Measurements from ENCODE around the gene PI4KA.
"Not testable (repeated sequence)": the region's sequence is repeated elsewhere in the genome, so short reads cannot be mapped to it uniquely, and the experiment has no call there.

Gene PI4KA

DNA sequence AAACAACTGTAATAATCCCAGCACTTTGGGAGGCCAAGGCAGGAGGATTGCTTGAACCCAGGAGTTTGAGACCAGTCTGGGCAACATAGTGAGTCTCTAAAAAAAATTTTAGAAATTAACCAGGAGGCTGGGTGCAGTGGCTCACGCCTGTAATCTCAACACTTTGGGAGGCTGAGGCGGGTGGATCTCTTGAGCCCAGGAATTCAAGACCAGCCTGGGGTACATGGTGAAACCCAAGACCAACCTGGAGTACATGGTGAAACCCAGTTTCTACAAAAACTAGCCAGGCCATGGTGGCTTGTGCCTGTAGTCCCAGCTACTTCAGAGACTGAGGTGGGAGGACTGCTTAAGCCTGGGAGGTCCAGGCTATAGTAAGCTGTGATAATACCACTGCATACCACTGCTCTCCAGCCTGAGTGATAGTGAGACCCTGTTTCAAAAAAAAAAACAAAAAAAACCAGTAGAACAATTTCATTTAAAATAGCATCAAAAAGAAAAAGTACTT, 11.2 kb downstream of the PI4KA start:
- no peak for DNase-seq (ENCODE audit: low spot score)

DNA sequence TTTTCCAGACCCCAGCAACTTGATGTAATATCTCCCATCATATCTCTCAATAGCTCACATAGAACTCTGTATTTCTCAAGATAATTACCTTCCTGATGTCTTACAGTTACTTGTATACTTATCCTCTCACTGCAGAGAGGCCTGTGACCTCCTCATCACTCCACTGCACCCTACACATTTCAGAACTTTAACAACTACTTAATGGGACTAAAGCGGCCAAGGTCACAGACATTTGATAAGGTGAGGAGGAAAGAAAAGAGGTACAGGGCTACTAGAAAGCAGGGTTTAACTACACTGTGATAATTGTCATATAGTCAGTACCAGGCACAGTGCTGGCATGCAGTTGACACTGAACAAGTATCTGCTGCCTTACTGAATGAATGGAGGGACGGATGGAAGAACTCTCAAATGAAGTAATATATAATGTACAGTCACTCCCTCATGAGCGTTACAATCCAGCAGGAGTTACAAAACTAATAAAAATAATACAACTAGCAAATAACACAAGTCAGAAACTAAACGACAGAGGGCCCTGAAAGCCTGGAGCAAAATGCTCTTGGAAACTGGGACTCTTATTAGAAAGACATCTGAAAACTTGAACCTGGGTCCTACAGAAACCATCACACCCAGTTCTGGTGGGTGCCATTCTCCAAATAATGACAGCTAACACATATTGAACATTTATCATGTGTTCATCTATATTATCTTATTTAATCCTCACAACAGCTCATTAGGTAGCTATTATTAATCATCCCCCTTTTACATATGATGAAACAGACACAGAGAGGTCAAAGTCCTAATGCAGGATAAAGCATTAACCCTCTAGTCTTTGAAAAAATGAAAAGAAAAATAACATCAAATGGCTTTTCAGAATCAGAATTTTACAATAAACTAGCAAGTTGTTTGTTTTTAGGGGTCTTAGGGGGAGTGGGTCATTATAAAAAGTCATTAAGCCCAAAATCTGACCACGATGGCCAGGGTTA, 14.3 kb downstream of the PI4KA start:
- no peak for DNase-seq (ENCODE audit: low spot score)

DNA sequence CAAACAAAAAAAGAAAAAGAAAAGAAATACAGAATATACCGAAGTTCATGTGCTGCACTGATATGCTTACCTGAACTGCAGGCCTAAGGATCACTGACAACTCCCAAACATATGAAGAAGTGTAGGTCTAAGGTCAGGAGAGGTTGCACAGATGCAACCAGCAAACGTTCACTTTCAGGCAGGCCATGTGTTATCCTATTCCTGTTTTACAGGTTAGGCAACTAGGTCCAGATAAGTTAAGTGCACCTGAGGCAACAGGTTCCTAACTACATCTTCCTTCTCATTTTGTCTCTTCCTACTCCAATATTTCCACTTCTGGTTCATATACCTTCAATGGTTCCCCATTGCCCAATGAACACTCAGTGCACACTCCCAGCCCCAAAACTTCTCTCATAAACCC, 15.1 kb downstream of the PI4KA start:
- no peak for DNase-seq (ENCODE audit: low spot score)

DNA sequence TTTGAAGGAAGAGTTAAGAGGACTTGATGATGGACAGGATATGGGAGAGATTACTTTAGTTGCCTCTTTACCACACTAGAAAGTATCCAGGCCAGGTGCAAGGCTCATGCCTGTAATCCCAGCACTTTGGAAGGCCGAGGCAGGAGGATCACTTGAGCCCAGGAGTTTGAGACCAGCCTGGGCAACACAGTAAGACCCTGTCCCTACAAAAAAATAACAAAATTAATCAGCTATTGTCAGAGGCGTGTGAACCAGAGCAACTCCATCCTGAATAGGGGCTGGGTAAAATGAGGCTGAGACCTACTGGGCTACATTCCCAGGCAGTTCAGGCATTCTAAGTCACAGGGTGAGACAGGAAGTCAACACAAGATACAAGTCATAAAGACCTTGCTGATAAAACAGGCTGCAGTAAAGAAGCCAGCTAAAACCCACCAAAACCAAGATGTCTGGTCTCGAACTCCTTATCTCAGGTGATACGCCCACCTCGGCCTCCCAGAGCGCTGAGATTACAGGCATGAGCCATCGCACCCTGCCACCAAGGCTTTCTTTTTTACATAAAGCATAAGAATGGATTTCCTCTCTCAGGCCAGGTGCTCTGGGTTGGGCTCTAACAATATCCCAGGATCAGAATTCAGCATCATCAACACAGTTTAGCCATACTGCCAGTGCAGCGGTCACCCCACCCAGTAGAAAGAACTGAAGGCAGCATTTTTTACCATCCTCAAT, 17.8 kb downstream of the PI4KA start:
- no peak for DNase-seq (ENCODE audit: low spot score)

DNA sequence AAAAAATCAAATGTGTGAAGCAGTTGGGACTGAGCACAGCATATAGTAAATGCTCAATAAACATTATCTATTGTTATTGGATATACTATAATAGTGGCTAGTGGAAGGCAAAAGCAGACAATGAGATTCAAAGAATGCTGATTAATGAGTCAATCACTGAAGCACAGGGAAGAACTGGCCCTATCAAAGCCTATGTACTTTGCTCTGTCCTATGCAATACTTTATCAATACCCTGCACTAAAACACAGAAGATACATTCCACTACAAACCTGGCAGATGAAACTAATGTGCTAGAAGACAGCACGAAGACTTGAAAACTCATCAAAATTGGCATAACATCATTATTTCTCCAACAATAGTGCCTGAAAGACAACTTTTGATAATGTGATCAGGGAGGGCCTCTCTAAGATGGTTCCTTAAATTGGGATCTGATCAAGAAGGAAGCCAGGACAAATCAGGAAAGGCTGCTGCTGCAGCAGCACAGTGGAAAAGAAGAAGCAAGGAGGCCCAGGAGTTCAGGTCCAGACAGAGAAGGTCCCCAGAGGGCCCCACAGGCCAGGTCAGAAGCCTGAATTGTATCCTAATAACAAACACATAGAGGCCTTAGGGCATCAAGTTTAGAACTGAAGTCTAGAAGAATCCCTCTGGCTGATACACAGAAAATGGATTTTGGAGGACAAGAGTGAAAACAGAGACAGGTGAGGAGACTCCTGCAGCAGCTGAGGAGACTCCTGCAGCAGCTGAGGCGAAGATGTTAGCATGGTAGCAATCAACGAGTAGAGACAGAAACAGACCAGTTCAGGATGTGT, 18.6 kb downstream of the PI4KA start:
- DNase-seq (ENCODE audit: low spot score): no peak

DNA sequence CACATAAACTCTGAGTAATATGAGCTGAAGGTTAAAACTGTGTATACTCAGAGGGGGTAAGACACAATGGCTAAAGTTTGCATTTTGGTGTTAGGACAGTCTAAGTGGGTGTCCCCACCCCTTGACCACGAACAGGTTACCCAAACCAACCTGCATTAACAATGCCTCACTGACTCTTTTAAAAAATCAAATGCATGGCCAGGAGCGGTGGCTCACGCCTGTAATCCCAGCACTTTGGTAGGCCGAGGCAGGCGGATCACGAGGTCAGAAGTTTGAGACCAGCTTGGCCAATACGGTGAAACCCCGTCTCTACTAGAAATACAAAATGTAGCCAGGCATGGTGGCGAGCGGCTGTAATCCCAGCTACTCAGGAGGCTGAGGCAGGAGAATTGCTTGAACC, 19.3 kb downstream of the PI4KA start:
- DNase-seq (ENCODE audit: low spot score): not testable (repeated sequence)

DNA sequence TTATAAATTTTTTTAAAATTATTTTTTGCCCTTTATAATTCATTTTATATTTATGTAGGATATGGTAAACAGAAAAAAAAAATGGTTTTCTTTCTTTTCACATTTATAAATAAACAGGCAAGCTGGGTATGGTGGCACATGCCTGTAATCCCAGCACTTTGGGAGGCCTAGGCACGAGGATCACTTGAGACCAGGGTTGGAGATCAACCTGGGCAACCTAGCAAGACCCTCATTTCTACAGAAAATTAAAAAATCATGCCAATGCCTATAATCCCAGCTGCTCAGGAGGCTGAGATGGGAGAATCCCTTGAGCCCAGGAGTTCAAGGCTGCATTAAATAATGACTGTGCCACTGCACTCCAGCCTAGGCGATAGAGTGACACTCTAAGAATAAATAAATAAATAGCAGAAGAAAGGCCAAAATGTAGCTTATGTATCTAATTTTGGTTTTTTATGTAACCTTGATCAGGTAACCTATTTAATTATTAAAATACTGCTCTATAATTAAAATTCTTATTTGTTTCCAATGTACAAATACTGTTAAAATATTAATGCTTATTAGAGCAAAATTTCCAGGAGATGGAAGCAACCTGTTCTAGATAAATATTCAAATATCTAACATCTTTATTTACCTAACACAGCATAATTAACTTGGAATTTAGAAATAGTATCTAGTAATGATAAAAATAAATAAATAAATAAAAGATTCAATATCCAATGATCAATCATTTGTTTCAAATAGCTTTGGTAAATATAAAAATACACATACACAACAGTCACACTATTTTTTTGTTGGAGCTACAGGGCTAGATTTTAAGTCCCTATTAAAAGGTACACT, 21.4 kb downstream of the PI4KA start:
- no peak for DNase-seq (ENCODE audit: low spot score)

DNA sequence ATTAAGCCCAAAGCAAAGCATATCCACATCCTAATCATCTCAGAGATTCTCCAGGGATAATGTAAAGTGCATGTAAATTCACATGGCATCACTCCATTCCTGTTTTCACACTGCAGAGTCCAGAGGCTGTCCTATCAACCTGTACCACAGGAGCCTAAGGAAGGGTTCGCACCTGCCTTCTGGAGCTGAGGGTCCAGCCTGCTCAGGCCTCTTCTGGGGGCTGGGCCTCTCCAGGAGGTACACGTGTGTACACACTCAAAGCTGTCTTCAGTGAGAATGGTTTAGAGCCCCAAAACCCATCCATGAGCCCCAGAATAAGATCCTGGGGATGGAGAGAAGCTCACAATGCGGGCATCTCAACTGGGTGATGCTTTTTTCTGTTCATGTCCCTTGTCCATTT, 23.9 kb downstream of the PI4KA start:
- no peak for DNase-seq (ENCODE audit: low spot score)

DNA sequence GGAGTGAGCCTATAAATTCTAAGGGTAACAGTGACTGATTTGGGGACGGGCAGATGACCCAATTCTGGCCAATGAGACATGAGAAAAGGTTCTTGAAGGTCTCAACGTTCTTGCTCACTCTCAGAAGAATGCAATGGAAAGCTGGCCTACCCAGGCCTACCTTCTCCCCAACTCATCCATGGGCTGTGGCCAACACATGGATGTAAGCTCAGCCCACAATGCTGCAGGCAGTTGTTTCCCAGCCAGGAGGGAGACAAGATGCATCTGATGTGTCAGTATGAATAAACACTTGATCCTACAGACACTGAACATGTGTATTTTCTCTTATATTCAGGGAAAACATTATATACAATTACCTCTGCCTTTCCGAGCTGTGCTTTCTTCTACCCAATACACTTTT, 24.4 kb downstream of the PI4KA start:
- no peak for DNase-seq (ENCODE audit: low spot score)

DNA sequence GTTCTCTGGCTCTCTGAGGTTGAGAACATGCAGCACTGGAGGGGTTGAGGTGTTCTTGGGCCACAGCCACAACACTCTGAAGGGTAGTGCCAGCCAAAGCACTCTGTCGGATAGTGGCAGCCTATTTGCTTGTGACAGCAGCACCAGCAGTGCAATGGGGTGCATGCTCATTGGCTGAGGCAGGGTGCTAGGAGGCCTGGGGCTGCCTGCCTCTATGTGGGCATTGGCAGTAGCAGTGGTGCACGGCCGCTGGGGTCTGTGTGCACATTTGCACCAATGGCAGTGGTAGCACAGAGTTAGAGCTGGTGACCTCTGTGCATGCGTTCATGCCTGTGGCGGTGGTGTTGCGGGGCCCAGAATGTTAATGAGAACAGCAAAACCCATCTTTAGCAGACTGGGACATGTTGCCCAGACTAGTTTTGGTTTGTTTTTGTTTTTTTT, 25.4 kb downstream of the PI4KA start:
- DNase-seq (ENCODE audit: low spot score): no peak

DNA sequence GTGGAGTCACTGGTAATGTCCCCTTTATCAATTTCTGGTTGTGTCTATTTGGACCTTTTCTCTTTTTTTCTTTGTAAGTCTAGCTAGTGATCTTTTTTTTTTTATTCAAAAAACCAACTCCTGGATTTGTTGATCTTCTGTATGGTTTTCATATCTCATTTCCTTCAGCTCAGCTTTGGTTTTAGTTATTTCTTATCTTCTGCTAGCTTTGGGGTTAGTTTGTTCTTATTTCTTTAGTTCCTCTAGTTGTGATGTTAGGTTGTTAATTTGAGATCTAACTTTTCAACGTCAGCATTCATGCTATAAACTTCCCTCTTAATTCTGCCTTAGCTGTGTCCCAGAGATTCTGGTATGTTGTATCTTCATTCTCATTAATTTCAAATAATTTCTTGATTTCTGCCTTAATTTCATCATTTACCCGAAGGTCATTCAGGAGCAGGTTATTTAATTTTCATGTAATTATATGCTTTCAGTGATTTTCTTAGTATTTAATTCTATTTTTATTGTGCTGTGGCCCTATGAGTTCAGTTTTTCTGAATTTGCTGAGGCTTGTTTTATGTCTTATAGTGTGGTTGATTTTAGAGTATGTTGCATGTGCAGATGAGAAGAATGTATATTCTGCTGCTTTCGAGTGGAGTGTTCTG, 29.0 kb downstream of the PI4KA start:
- no peak for DNase-seq (ENCODE audit: low spot score)

DNA sequence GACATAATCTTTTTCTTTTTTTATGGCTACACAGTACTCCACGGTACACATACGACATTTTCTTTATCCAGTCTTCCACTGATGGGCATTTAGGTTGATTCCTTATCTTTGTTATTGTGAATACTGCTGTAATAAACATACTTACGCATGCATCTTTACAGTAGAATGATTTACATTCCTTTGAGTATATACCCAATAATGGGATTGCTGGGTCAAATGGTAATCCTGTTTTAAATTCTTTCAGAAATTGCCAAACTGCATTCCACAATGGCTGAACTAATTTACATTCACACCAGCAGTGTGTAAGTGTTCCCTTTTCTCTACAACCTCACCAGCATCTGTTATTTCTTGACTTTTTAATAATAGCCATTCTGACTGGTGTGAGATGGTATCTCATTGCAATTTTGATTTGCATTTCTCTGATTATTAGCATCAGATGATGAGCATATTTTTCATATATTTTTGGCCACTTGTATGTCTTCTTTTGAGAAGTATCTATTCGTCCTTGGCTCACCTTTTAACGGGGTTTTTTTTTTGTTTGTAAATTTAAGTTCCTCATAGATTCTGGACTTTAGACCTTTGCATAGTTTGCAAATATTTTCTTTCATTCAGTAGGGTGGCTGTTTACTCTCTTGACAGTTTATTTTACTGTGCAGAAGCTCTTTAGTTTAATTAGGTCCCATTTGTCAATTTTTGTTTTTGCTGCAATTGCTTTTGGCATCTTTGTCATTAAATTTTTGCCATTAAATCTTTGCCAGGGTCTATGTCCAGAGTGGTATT, 32.0 kb downstream of the PI4KA start:
- DNase-seq (ENCODE audit: low spot score): not testable (repeated sequence)

DNA sequence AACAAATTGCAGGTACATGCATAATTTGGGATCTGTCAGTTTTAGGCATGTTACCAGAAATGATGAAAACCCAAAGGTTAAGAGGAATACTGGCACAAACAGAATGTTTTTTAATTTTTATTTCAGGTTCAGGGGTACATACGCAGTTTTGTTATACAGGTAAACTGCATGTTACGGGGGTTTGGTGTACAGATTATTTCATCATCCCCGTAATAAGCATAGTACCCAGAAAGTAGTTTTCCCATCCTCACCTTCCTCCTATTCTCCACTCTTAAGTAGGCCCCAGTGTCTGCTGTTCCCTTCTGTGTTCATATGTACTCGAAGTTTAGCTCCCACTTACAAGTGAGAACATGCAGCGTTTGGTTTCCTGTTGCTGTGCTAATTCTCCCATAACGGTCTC, 33.0 kb downstream of the PI4KA start:
- no peak for DNase-seq (ENCODE audit: low spot score)

DNA sequence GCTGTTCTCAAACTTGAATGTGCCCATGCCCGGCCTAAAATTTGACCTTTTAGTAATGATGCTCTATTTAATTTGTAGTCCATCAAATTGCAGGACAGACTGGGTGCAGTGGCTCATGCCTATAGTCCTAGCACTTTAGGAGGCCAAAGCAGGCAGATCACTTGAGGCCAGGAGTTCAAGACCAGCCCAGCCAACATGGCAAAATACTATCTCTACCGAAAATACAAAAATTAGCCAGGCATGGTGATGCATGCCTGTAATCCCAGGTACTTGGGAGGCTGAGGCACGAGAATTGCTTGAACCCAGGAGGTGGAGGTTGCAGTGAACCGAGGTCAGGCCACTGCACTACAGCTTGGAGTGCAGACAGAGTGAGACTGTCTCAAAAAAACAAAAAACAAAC, 33.4 kb downstream of the PI4KA start:
- DNase-seq (ENCODE audit: low spot score): not testable (repeated sequence)

DNA sequence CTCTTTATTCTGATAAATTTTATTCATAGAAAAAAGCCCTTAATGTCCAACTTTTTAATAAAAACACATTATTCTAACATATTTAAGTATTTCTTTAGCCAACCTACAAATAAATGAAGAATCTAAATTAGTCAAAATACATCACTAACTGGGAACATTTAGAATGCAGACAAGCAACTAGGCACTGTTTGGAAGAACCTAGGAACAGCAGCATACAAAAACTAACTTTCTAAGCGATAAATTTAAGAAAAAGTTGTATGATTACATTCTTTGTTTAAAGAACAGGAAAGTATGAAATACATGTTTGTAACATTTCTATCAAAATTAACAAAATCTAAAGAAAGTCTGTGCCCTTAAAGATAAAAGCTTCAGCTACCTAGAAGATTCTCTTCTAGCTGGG, 35.3 kb downstream of the PI4KA start:
- DNase-seq (ENCODE audit: low spot score): no peak

DNA sequence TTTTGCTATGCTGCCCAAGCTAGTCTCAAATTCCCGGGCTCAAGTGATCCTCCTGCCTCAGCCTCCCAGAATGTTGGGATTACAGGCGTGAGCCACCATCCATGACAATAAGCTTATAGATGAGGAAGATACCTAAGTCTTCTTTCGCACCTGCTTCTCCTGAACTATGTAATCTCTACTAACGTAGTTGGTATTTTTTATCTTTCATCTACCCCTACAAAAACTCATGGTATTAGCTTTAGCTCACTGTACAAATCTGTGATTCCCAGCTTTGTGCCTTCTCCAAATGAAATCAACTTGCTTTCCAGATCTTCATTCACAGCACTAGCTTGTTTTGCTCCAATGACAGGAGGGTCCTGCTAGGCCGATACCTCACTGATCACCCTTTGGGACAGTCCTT, 36.4 kb downstream of the PI4KA start:
- DNase-seq (ENCODE audit: low spot score): no peak

DNA sequence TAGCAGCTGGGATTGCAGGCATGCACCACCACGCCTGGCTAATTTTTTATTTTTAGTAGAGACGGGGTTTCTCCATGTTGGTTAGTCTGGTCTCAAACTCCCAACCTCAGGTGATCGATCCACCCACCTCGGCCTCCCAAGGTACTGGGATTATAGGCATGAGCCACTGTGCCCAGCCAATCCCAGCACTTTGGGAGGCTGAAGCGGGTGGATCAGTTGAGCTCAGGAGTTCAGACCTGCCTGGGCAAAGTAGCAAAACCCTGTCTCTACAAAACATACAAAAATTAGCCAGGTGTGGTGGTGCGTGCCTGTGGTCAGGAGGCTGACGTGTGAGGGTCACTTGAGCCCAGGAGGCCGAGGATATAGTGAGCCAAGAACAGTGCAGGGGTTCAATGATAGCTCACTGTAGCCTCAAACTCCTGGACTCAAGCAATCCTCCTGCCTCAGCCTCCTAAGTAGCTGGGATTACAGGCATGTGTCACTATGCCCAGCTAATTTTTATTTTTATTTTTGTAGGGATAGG, 36.8 kb downstream of the PI4KA start:
- DNase-seq (ENCODE audit: low spot score): not testable (repeated sequence)

DNA sequence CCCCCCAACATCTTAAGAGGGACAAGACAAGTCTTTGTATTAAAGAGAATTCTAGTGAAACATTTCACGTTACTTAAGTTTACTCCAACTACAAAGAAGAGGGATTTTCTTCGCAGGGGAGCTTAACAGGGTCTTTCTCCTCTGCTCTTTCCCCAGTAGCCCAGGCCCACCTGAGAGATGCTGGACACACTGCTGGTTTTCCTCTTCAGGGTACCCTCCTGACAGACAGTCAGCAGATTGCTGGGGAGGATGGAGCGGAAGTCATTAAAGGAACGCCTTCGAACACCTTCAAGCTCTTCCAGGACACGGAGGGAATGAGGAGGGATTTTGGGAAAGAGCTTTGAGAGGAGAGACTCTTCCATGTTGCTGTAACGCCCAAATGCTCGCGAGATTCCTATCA, 39.1 kb downstream of the PI4KA start:
- no peak for DNase-seq (ENCODE audit: low spot score)

DNA sequence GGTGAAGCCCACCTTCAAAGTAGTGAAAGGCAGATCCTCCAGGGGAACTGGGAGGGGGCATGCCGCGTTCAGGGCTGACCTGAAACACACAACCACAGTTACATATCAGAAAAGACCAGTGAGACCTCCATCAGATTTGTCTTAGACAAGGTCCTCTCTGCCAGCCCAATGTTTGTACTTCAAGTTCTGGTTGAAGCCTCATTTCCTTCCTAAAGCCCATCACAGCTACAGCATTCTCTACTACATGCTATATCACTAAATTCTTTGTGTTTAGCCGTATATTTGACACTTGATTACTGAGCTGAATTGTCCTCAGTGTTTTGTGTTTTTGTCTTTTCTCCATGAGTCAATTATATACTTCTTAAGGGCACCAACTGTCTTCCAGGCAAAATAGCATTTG, 40.1 kb downstream of the PI4KA start:
- no peak for DNase-seq (ENCODE audit: low spot score)

DNA sequence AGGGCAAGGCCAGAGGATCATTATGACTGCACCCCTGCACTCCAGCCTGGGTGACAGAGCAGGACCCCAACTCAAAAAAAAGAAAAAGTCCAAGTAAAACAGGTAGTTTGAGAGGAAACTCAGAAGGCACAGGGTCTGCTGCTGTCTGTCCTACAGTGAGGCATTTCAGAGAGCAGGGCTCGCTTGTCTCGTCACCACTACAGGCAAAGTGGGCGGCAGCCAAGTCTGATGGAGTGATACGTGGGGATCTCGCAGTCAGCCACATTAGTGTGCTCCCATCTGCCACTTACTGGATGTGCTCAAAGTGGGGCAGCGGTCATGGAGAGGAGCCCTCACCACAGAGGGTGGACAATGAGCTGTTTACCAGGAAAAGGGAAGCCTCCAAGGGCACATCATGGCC, 42.1 kb downstream of the PI4KA start:
- no peak for DNase-seq (ENCODE audit: low spot score)

All from CD4-positive, alpha-beta T cell treated with Interleukin-2 at 100 ng/mL for 4 hours (primary cell).